Psoas muscle (tissue), 8 donors: Measurements from ENCODE around the gene RLN3. TPM values are rescaled to one million over a fixed set of nuclear protein-coding genes. Genes with fewer than 3 reads are reported as not detected.

Experiments used
- ATAC-seq, 4 donors: fragments of 200-7000 bp; cut with Tn5 transposase; one replicate each; pipeline ENCODE4 v1.9.1; 2020; ENCODE audit warnings: moderate library complexity in 3 of 4, mild to moderate bottlenecking in 2 of 4
- DNase-seq, 2 donors: peaks; one replicate each; pipeline ENCODE4 v3.0.0-alpha.2; 2020
- H3K27ac ChIP-seq: fragments of 200-600 bp; one replicate; pipeline ENCODE4 v1.8.0; 2022
- H3K27me3 ChIP-seq, 3 donors: fragments of 200-600 bp in 1 of 3; one replicate each; pipeline versions ENCODE4 v1.6.1 to v1.8.0; 2013 to 2022; ENCODE audit warnings: low read length in 2 of 3, mild to moderate bottlenecking in 2 of 3, moderate library complexity in 1 of 3; ENCODE audit not compliant: insufficient read depth in 3 of 3
- H3K36me3 ChIP-seq, 2 donors: fragments of 200-600 bp in 1 of 2; one replicate each; pipeline versions ENCODE4 v1.6.1 to v1.8.0; 2013 to 2022; ENCODE audit warnings: low read depth in 1 of 2, mild to moderate bottlenecking in 1 of 2, moderate library complexity in 1 of 2; ENCODE audit not compliant: insufficient read depth in 1 of 2
- H3K4me1 ChIP-seq: fragments of 200-600 bp; one replicate; pipeline ENCODE4 v1.8.0; 2022
- H3K4me3 ChIP-seq: fragments of 200-600 bp; one replicate; pipeline ENCODE4 v1.8.0; 2022; ENCODE audit warnings: mild to moderate bottlenecking
- H3K9me3 ChIP-seq: fragments of 200-600 bp; one replicate; pipeline ENCODE4 v1.8.0; 2022
- CTCF ChIP-seq: fragments of 200-600 bp; IDR thresholded peaks from one replicate; pipeline ENCODE4 v1.8.0; 2022; ENCODE audit warnings: antibody characterized with exemption
- WGBS, 3 donors: extraction: QIAGEN DNeasy Blood & Tissue Kit; methylation state at CpG; one replicate each; pipeline versions ENCODE4 v1.1.6 to v1.1.7; 2013; 5-methylcytosine and 5-hydroxymethylcytosine counted together
- intact Hi-C, 2 donors: fragments of 100-400 bp; cut with DNase I; formaldehyde crosslinking; loops; one replicate each; pipeline versions ENCODE4 v1.11.0 to v1.14.2; 2022
- polyA plus RNA-seq, 3 donors: library from polyadenylated mRNA; stranded (reverse); fragments of 200-250 nt; gene quantifications; one replicate each; pipeline ENCODE4 v1.2.3, GENCODE V29; 2013
- total RNA-seq, 4 donors: library from RNA; stranded (reverse); fragmentation: NEBNext Ultra II Directional in 2 of 4; extraction: Animal tissue kit (Norgen Biotek cat#: 25700) in 2 of 4; gene quantifications; one replicate each; pipeline versions ENCODE4 v1.2.1 to v1.2.4, GENCODE V29; 2021 to 2023
- donor health status: healthy with polysubstance abuse.
- donor health status: DM: no; HTN: no; CAD: no; lungs with moderate emphysema.
- donor health status: Bipolar disorder and iron deficiency.
- donor health status: healthy.
- donor health status: DM: yes; HTN: yes; CAD: no.
- donor health status: DM: no; HTN: no; CAD: no.
- donor health status: DM: no; HTN: no; CAD: no.
- donor health status: DM: yes; HTN: yes; CAD: no.

The RLN3 gene
- total and polyA plus RNA-seq, 7 donors: not detected

GRCh38 chr19:14000691-14001375, 27.1 kb upstream of the RLN3 start:
- WGBS, 3 donors: 72 to 82% (median 81%) methylated on average over 13 of the region's 13 CpGs
- no peaks in the 10 kb centered on the region for H3K27me3 ChIP-seq
- H3K27ac ChIP-seq: peak overlapping the region; percentile 98
- H3K4me3 ChIP-seq: no peak overlapping the region
- H3K4me1 ChIP-seq: peaks cover 51% of the 10 kb centered on the region
- no peaks in the 10 kb centered on the region for H3K36me3 ChIP-seq
- TF ChIP-seq CTCF: no peak
- intact Hi-C loops: no loop called here
- H3K9me3 ChIP-seq: no peaks in the 10 kb centered on the region
- ATAC-seq (no peak), DNase-seq (peak; percentile 1 to 39)

GRCh38 chr19:14002571-14003250, 25.2 kb upstream of the RLN3 start:
- TF ChIP-seq CTCF: no peak
- DNase-seq (peak in 1 of 2 donors; percentile 17), ATAC-seq (no peak)
- H3K4me1 ChIP-seq: peaks cover 46% of the 10 kb centered on the region
- H3K4me3 ChIP-seq: peak overlapping the region; percentile 23
- 29 to 41% (median 32%) methylated on average over 13 of the region's 13 CpGs for WGBS, 3 donors
- no peaks in the 10 kb centered on the region for H3K27me3 ChIP-seq
- intact Hi-C loops: no loop called here
- peak overlapping the region; percentile 98 for H3K27ac ChIP-seq
- H3K9me3 ChIP-seq: no peaks in the 10 kb centered on the region
- H3K36me3 ChIP-seq: no peaks in the 10 kb centered on the region

- Histone ChIP-seq H3K36me3 (no peaks in the 10 kb centered on the region), H3K27me3 (no peaks in the 10 kb centered on the region), H3K4me1 (peaks cover 45% of the 10 kb centered on the region), H3K27ac (peak overlapping the region; percentile 98), H3K4me3 (peak overlapping the region; percentile 23), H3K9me3 (no peaks in the 10 kb centered on the region)
- 21 to 36% (median 21%) methylated on average over 10 of the region's 10 CpGs for WGBS, 3 donors
- intact Hi-C loops: no loop called here
- DNase-seq (peak in 1 of 2 donors; percentile 19), ATAC-seq (no peak)
- no peak for TF ChIP-seq CTCF
These were observed 24.5 kb upstream of the RLN3 start for GRCh38 chr19:14003251-14004055.

- no peak for TF ChIP-seq CTCF
- H3K4me3 ChIP-seq: peak overlapping the region; percentile 82
- intact Hi-C loops: loop anchor here in 1 of 2 donors (5.0 kb wide), 1 partner anchor 68 kb away; the partner anchor contains the start of gene MISP3
These were observed 23.2 kb upstream of the RLN3 start for GRCh38 chr19:14004619-14005348.

More at GRCh38 chr19:14004619-14005348, 23.2 kb upstream of the RLN3 start:
- H3K36me3 ChIP-seq: no peaks in the 10 kb centered on the region
- H3K27ac ChIP-seq: peak overlapping the region; percentile 98
- H3K9me3 ChIP-seq: no peaks in the 10 kb centered on the region
- peaks cover 45% of the 10 kb centered on the region for H3K4me1 ChIP-seq
- ATAC-seq: peak in 3 of 4 donors; percentile 17 to 26 (median 26)
- no peaks in the 10 kb centered on the region for H3K27me3 ChIP-seq
- peak; percentile 58 to 74 for DNase-seq
- WGBS, 3 donors: 12 to 15% (median 13%) methylated on average over 14 of the region's 14 CpGs
